NCI-H524 treated with DMSO at 0.1 percent for 48 hours (cell line): ENCODE results near the gene WDR83.
"Not testable (repeated sequence)": the region's sequence is repeated elsewhere in the genome, so short reads cannot be mapped to it uniquely, and the experiment has no call there.

ENCODE experiments used
- DNase-seq: peaks from one replicate; lab custom pipeline; 2025; lab: John Stamatoyannopoulos, UW

Gene WDR83, protein sequence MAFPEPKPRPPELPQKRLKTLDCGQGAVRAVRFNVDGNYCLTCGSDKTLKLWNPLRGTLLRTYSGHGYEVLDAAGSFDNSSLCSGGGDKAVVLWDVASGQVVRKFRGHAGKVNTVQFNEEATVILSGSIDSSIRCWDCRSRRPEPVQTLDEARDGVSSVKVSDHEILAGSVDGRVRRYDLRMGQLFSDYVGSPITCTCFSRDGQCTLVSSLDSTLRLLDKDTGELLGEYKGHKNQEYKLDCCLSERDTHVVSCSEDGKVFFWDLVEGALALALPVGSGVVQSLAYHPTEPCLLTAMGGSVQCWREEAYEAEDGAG

GRCh38 chr19:12666265-12667048, at the start of gene WDR83, which contains the start of gene MAN2B1:
Gene WDR83 (plus strand): TSS chr19:12666807. CDS start chr19:12669791, 2,984 bp downstream.
Gene MAN2B1 (minus strand): TSS chr19:12666742. CDS start chr19:12666701, 41 bp downstream.
- DNase-seq, result peak; percentile 48

- DNase-seq, result no peak
Measured at GRCh38 chr19:12617646-12618045, 49.0 kb upstream of the WDR83 start.

GRCh38 chr19:12621253-12622024, 45.2 kb upstream of the WDR83 start:
- DNase-seq, result not testable (repeated sequence)

DNA sequence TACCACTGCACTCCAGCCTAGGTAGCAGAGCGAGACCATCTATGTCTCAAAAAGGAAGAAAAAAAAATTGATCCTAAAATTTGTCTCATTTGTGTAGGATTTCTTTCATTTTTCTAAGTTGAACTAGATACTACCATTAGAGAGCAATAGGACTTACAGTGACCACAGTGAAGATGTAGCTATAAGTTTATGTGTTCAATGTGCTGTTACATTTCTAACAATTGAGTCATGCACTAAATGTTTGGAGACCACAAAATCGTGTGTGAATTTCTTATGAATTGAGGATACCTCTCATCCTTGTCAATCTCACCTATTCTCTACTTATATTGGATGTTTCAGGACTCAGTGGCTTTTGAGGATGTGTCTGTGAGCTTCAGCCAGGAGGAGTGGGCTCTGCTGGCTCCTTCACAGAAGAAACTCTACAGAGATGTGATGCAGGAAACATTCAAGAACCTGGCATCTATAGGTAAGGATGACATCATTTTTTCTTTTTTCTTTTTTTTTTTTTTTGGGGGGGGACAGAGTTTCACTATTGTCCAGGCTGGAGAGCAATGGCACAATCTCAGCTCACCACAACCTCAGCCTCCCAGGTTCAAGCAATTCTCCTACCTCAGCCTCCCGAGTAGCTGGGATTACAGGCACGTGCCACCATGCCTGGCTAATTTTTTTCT, 43.1 kb upstream of the WDR83 start:
- no peak for DNase-seq

GRCh38 chr19:12626958-12627357, 39.6 kb upstream of the WDR83 start:
- no peak for DNase-seq

- no peak for DNase-seq
Measured at GRCh38 chr19:12628040-12629022, 38.3 kb upstream of the WDR83 start.

- no peak for DNase-seq
Measured at GRCh38 chr19:12629215-12629614, 37.4 kb upstream of the WDR83 start.

DNA sequence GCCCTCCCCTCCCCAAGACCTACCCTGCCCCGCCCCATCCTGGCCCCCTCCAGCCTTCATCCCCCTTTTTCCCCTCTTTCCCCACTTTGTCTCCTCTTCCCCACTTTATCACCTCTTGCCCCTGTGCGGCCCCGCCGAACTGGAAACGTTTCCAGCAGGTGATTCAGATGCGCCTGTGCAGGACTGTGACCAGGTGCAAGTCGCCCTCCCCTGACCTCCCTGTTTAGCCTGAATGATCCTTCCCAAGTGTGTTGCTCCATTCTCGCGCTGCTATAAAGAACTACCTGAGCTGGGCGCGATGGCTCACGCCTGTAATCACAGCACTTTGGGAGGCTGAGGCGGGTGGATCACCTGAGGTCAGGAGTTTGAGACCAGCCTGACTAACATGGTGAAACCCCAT, 30.0 kb upstream of the WDR83 start:
- DNase-seq, result no peak

- DNase-seq, result no peak
Measured at GRCh38 chr19:12638611-12639182, 27.9 kb upstream of the WDR83 start.

- DNase-seq, result no peak
Measured at GRCh38 chr19:12639901-12640613, 26.6 kb upstream of the WDR83 start.

DNA sequence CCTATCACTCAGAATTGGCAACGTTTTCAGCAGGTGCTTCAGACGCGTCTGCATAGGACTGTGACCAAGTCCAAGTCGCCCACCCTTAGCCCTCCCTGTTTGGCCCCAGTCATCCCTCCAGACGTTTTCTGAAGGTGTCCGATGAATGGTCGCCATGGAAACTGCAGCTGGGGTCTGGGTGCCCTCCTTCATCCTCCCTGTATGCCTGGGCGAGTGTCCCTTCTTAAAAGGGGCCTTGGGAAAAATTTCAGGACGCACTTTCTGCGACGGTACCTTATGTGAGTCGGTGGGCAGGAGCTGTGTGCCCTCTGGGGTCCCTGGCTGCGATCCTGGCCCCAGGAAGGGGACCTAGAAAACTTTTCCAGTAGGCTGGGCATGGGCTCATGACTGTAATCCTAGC, 25.2 kb upstream of the WDR83 start:
- DNase-seq, result no peak

DNA sequence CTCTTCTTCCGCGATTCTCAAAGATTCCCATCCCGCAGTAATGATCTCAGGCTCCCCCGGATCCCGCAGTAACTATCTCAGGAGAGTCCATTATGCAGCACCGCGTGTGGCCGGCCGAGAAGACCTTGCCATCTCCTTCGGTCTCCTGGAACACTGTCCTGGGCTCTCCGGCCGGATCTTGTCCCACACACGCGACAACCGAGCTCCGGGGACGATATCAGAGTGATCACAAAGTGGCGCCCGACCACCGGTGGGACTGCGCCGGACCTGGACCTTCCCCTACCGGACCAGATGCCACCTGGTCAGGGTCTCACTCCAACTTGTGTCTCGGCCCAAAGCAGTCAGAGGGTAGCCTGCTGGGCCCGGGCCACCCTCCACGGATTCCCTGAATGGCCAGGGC, 24.1 kb upstream of the WDR83 start:
- DNase-seq, result no peak

- not testable (repeated sequence) for DNase-seq
Measured at GRCh38 chr19:12643716-12644115, 22.9 kb upstream of the WDR83 start.

GRCh38 chr19:12646551-12646950, 20.1 kb upstream of the WDR83 start:
- DNase-seq, result no peak

DNA sequence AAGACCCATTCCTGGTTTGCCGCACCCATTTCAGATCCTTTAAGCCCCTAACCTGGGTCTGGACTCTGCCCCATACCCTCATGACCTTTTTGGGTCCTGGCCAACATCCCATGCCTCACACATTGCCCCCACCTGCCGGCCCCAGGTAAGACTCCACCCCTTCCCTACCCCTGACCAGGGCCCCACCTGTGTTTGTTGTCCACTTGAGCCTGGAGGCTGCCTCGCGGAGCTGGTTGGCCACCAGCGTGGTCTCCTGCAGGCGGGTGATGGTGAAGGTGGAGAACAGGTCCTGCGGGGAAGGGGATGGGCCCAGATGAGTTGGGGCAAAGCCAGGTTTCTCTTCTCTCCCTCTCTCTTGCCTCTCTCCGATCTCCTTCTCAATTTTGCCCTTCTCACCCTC, 19.6 kb upstream of the WDR83 start:
- no peak for DNase-seq

DNA sequence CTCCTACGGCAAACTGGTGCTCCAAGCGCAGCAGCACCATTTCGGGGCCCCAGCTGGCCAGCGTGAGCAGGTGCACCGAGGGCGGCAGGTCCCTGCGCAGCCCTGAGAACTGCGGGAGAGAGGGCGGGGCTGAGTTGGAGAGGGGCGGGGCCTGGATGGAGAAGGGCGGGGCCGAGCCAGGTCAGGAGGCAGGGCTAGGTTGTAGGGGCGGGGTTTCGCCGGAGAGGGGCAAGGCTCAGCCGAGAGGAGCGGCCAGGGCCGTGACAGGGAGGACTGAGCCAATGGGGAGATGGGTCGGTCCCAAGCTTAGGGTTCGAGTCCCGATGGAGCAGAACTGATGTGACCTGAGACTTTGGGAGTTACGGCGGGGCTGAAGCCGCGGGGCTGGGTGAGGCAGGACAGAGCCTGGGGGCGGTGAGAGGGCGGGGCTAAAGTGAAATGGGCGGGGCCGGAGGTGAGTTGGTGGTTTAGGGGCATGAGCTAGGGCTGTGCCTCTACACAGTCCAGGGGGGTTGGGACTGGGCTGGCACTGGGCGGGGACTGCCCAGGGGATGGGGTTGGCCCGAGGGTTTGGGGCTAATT, 19.0 kb upstream of the WDR83 start:
- DNase-seq, result no peak

GRCh38 chr19:12648088-12648487, 18.5 kb upstream of the WDR83 start:
- DNase-seq, result no peak

GRCh38 chr19:12649941-12650340, 16.7 kb upstream of the WDR83 start:
- DNase-seq, result no peak

- no peak for DNase-seq
Measured at GRCh38 chr19:12652219-12652618, 14.4 kb upstream of the WDR83 start.
